Vagina (tissue), 2 donors: ENCODE data around the gene SPINDOC.

ENCODE experiments used
- POLR2AphosphoS5 ChIP-seq, 2 donors: sonication (generic); formaldehyde crosslinking; IDR thresholded peaks; one replicate each; pipeline ENCODE4 v1.9.0; 2017; ENCODE audit warnings: antibody characterized with exemption in 2 of 2, mild to moderate bottlenecking in 2 of 2, low read depth in 1 of 2; ENCODE audit not compliant: insufficient read depth in 1 of 2
- TF ChIP-seq, protein P1 (sequence below), 3 experiments: fragments of 450-650 bp in 2 of 3; fragments of 200-600 bp in 1 of 3; sonication (generic) in 1 of 3; IDR thresholded peaks; one replicate each; pipeline ENCODE4 v1.5.1; 2017 to 2019; ENCODE audit warnings: antibody characterized with exemption in 3 of 3, mild to moderate bottlenecking in 2 of 3, moderate library complexity in 2 of 3

- TF ChIP-seq, protein P1, sequence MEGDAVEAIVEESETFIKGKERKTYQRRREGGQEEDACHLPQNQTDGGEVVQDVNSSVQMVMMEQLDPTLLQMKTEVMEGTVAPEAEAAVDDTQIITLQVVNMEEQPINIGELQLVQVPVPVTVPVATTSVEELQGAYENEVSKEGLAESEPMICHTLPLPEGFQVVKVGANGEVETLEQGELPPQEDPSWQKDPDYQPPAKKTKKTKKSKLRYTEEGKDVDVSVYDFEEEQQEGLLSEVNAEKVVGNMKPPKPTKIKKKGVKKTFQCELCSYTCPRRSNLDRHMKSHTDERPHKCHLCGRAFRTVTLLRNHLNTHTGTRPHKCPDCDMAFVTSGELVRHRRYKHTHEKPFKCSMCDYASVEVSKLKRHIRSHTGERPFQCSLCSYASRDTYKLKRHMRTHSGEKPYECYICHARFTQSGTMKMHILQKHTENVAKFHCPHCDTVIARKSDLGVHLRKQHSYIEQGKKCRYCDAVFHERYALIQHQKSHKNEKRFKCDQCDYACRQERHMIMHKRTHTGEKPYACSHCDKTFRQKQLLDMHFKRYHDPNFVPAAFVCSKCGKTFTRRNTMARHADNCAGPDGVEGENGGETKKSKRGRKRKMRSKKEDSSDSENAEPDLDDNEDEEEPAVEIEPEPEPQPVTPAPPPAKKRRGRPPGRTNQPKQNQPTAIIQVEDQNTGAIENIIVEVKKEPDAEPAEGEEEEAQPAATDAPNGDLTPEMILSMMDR (IDR thresholded peaks at IDR 0.05) = no peak
- TF ChIP-seq POLR2AphosphoS5 (IDR thresholded peaks at IDR 0.05; ENCODE audit: insufficient read depth in 1 of 2, low read depth in 1 of 2) = no peak
Observed at GRCh38 chr11:63795066-63795465, 18.2 kb upstream of the SPINDOC start.
